OCI-LY7 (cell line): ENCODE results near the gene GATA5.

Experiments used
- CTCF ChIP-seq: fragments of 200-600 bp; sonication (generic); conservative IDR thresholded peaks from 2 replicates; pipeline ENCODE4 v1.5.1; 2014; ENCODE audit warnings: mild to moderate bottlenecking, antibody characterized with exemption, low read length, moderate library complexity, mixed read lengths
- EZH2phosphoT487 ChIP-seq: fragments of 200-600 bp; sonication (generic); IDR thresholded peaks from 2 replicates; pipeline ENCODE4 v1.6.1; 2018; ENCODE audit warnings: low read depth, borderline replicate concordance, mild to moderate bottlenecking, mixed run types, antibody characterized with exemption, low read length, moderate library complexity, mixed read lengths

DNA sequence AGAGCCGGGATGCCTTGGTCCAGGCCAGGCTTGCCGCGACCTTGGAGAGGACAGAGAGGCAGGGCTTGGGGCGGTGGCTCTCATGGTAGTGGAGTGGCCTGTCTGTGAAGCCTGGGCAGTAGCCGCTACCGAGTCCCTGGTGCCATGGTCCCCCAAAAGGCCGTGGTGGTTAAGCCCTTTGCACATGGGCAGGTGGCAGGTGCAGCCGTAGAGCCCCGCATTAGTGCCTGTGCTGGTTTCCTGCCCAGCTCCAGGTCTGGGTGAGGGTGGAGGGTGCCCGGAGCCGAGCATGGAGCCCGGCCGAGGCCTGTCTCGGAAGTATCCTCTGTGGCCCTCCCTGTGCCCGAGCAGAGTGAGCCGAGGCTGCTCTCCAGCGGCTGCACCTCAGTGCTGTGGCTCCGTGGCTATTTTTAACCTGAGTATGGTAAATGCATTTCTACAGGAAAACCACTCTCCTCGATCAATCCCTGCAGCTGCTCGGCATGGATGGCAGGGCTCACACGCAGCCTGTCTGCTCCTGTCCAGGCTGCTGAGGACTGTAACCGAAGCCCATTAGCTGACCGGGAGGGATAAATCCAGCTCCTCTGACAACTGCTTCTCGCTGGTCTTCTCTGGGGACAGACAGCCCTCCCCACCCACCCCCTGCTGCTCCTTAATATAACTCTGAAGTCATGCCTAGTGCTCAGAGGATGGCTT is 36.3 kb upstream of the GATA5 start:
- TF ChIP-seq CTCF = no peak
- no peak for TF ChIP-seq EZH2phosphoT487
